HG03139 (cell line): ENCODE results near the gene DNMT3A.

Experiments used
- ATAC-seq: cut with Tn5 transposase; IDR thresholded peaks from one replicate; pipeline ENCODE4 v1.9.1; 2021; ENCODE audit not compliant: unreplicated experiment

Gene DNMT3A

DNA sequence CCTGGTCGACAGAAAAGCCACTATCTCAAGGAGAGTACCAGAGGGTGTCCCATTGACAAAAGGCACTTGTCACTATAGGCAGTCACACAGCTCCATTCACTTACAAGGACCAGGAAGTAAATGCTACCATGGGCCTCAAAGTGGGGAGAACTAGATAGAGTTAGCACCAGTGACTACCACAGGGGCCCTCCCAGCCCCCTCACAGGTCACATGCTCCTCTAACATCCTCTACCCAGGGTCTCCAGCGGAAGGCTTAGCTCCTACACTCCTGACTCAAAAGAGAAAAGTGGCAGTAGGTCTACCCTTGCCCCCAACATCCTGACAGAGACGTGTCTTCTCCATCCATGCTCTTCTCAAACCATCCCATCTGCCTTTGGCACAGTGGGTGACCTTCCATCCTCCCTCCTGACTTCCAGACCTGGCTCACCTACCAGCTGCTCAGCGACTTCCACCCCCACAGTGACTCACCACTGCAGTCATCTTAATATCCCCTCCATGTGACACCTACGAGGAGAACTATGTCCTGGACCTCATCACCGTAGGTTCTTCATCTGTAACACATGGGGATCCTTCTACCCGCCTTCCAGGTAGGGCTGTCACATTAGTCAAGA lies 5.6 kb upstream of the DNMT3A start:
- ATAC-seq: no peak

GRCh38 chr2:25343187-25343825 lies 1.6 kb upstream of the DNMT3A start:
- no peak for ATAC-seq

DNA sequence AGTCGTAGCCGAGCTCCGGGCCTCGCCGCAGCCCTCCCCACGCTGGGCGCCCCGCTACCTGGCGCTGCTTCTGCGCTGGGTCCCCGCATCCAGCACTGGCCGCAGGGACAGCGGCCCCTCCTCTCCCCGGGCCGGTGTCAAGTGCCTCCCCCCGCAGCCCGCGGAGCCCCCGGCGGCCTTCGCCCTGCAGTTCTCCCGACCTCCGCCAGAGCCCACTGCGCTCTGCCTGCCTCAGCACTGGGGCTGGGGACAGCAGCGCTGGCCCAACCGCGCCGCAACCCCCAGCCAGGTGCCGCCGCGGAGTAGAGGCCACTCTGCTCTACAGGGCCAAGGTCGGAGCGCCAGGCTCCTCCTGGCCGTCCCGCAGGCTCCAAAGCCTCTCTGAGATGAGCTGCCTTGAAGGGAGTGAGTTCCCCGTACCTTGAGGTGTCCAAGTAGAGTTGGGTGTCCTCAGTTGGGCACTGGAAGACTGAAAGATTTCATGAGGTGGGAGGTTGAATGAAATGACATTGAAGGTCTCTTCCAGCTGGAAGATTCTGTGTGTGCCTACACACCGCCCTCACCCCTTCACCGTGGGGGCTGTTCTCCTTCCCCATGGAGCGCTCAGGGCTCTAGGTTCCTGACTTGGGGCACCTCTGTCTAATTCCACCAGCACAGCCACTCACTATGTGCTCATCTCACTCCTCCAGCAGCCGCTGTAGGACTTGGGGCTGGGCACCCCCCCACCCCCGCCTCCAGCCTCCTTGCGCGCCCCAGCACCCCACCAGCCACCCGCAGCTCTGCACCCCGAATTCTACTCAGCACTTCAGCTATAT lies 854 bp upstream of the DNMT3A start:
- ATAC-seq: peak; percentile 64

- ATAC-seq: peak; percentile 14
Observed at GRCh38 chr2:25341011-25341727, 556 bp downstream of the DNMT3A start.

DNA sequence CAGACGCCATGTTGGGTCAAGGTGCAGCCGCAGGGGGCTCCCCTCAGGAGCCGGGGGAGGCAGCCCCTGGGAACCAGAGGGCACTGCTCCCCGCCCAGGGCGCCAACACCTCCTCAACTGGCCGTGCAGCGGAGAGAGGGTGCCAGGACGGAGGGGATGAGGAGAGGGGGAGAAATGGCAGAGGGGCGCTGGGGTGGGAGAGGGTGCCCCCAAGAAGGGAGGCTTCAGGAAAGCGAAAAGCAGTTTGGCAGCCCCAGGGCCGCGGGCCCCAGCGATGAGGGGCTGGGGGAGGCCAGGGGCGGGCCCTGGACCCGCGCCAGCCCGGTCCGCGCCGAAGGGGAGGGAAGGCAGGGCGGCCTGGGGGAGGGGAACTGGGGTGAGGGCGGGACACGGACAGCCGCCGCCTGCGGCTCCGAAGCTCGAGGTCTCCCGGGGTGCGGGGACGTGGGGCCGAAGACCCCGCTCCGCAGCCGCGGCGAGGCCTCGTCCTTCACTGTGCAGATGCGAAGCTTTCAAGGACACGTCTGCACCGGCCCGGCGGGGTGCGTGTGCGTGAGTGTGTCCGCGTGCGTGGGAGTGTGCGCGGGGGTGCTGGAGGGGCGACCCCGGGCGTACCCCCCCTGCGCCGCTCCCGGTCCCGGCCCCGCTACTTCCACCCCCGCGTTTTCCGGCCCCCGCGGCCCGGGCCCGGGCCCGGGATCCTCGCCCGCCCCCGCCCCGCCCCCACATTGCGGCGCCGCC lies 1.4 kb downstream of the DNMT3A start:
- no peak for ATAC-seq

- no peak for ATAC-seq
Observed at GRCh38 chr2:25339791-25340180, 1.9 kb downstream of the DNMT3A start.

GRCh38 chr2:25339211-25339674 lies 2.5 kb downstream of the DNMT3A start:
- ATAC-seq: no peak

GRCh38 chr2:25338401-25338800 lies 3.3 kb downstream of the DNMT3A start:
- ATAC-seq: no peak

- ATAC-seq: no peak
Observed at GRCh38 chr2:25337891-25338290, 3.8 kb downstream of the DNMT3A start.

DNA sequence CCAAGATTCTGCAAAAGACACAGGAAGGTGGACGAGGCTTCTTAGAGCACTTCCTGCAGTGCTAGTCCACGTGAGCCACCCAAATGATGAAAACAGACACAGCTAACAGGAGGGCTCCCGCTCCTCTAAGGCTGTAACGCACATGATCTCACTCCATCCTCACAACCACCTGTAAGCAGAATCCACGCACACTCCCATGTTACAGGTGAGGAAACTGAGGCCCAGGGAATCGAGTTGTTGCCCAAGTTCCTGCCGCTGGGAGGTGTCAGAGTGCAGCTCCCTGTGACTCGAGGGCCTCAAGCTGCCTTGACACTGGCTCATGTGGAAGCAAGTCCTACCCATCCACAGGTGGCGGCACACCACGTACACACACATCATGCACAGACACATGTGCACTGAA lies 4.4 kb downstream of the DNMT3A start:
- ATAC-seq: no peak

GRCh38 chr2:25336383-25336841 lies 5.3 kb downstream of the DNMT3A start:
- ATAC-seq: no peak

DNA sequence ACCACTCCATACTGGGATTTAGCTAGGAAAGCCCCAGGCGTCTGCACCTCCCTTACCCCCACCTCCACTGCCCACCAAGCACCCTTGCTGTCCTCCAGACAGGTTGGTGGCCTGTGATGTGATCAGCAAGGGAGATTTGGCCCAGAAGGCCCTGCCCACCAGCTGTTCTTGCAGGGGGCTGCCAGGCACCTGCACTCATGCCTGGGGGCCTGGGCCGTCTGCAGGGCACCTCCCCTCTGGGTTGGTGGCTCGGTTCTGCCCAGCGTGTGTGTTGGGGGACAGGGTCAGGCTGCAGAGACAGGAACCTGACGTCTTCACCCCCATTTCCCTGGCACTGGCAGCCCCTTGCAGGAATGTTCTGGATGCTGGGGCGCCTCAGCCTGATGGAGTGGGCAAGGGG lies 5.8 kb downstream of the DNMT3A start:
- no peak for ATAC-seq

GRCh38 chr2:25335204-25335603 lies 6.5 kb downstream of the DNMT3A start:
- no peak for ATAC-seq

DNA sequence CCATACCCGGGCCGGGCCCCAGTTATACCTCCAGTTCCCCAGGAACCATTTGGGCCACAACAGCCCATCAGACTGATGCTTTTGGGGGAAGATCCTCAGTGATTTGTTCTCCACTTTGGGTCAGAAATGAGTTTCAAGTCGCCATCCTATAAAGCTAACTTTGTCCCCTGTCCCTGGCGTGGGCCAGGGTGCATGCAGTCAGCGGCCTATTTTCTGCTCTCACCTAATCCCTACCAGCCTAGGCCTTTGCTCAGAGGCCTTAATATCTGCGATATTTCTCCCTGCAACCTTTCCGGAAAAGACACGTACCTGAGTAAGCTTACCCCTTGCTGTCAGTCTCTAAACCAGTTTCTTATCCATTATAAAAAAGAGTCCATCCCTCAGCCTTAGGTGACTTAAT lies 7.2 kb downstream of the DNMT3A start:
- ATAC-seq: no peak

DNA sequence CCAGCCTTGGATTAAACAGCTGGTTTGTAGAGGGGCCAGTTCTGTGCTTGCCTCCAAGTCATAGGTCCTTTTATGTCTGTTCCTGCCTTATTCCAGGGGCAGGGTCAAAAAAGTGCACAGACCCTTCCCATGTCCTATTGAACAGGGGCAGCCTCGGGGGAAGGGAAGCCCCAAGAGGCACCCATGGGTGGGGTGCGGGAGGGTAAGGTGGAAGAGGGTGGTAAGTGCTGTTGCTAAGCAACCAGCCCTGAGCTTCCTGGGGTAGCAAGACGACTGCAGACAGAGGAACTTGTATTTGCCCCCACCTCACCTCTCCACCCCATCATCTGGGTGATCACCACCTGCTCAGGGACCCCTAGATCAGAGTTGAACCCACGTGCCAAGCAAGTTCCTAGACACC lies 7.7 kb downstream of the DNMT3A start:
- no peak for ATAC-seq

DNA sequence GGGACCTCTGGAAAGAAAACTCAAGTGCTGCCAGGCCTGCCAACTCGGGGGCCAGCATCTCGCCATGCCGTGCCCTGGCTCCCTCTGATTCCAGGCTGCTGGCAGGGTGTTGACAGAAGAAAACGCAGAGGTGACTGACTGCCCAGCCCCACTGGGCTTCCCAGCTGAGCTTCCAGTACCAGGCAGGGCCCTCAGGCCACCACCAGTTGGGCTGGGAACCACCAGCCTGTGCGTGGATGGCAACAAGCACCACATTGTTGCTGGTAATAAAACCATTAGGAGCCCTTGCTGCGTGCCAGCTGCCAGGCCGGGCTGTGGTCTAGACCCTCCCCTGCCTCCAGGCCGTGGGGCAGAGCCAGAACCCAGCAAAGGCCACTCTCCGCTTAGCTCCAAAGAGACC lies 9.2 kb downstream of the DNMT3A start:
- ATAC-seq: no peak

DNA sequence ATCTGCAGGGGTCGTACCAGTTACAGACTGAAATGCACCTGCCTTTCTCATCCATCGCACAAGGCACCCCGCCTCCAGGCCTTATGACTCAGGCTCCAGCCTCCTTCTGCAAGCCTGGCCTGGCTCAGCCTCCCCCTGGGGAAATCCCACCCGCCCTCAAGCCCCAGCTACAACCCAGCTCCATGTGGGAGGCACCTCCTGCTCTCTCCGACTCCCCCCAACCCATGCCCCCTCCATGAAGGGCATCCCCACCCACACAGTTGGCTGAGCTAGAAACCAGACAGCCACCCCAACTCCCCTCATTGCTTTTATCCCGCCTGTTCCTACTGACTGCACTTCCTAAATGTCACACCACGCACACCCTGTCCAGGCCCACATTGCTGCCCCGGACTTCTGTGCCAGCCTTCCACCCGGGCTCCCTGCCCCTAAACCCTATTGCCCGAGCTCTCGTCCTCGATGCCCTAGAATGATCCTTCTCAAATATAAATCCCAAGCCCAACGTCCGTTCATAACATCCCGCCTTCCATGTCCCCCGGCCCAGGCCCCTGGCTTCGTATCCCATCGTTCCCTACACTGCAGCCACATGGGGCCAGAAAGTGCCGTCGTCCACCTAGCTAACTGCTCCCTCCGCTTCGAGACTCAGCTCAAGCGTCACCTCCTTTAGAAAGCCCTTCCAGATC lies 9.9 kb downstream of the DNMT3A start:
- ATAC-seq: no peak

DNA sequence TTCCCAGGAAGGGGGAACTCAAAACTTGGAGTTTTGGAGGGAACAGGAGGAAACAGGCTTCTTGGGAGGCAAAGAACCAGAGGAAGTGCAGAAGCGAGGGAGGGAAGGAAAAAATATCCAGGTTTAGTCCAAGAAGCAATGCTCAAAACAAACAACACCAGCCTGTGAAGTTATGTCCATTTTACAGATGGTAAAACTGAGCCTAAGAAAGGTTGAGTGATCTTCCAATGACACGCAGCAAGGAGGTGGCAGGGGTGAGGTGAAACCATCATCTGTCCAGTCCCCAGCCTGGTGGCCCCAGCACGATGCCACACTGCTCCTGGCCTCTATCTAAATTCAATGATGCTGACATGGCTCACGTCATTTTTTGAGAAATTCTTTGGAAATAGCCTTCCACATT lies 10.8 kb downstream of the DNMT3A start:
- no peak for ATAC-seq

- ATAC-seq: no peak
Observed at GRCh38 chr2:25330273-25330672, 11.5 kb downstream of the DNMT3A start.
